GM18508 (cell line): ENCODE measurements around the gene TENM4.

Experiments used
- ATAC-seq: cut with Tn5 transposase; IDR thresholded peaks from one replicate; pipeline ENCODE4 v1.9.1; 2021; ENCODE audit warnings: moderate number of reproducible peaks; ENCODE audit not compliant: insufficient read depth, unreplicated experiment

TENM4 gene

GRCh38 chr11:78932757-78933156 is 508.1 kb downstream of the TENM4 start:
- no peak for ATAC-seq

- ATAC-seq, result no peak
Measured at GRCh38 chr11:78931891-78932290, 508.9 kb downstream of the TENM4 start.

GRCh38 chr11:78930810-78931523 is 509.9 kb downstream of the TENM4 start:
- ATAC-seq, result no peak

GRCh38 chr11:78929906-78930220 is 511.0 kb downstream of the TENM4 start:
- no peak for ATAC-seq

- ATAC-seq, result no peak
Measured at GRCh38 chr11:78929207-78929905, 511.5 kb downstream of the TENM4 start.

GRCh38 chr11:78927511-78927910 is 513.3 kb downstream of the TENM4 start:
- no peak for ATAC-seq

- no peak for ATAC-seq
Measured at GRCh38 chr11:78926633-78927338, 514.0 kb downstream of the TENM4 start.

- no peak for ATAC-seq
Measured at GRCh38 chr11:78925387-78925786, 515.4 kb downstream of the TENM4 start.

GRCh38 chr11:78922859-78923625 is 517.8 kb downstream of the TENM4 start:
- no peak for ATAC-seq

GRCh38 chr11:78921509-78921908 is 519.3 kb downstream of the TENM4 start:
- no peak for ATAC-seq

GRCh38 chr11:78920329-78920728 is 520.5 kb downstream of the TENM4 start:
- no peak for ATAC-seq

- no peak for ATAC-seq
Measured at GRCh38 chr11:78916759-78917158, 524.1 kb downstream of the TENM4 start.

GRCh38 chr11:78914503-78914902 is 526.3 kb downstream of the TENM4 start:
- no peak for ATAC-seq

GRCh38 chr11:78912778-78913177 is 528.1 kb downstream of the TENM4 start:
- no peak for ATAC-seq

GRCh38 chr11:78910322-78910721 is 530.5 kb downstream of the TENM4 start:
- no peak for ATAC-seq

GRCh38 chr11:78909386-78909785 is 531.4 kb downstream of the TENM4 start:
- ATAC-seq, result no peak

- ATAC-seq, result no peak
Measured at GRCh38 chr11:78907636-78908035, 533.2 kb downstream of the TENM4 start.

GRCh38 chr11:78906566-78906965 is 534.3 kb downstream of the TENM4 start:
- no peak for ATAC-seq

- ATAC-seq, result no peak
Measured at GRCh38 chr11:78905756-78906155, 535.1 kb downstream of the TENM4 start.

GRCh38 chr11:78902771-78903507 is 537.9 kb downstream of the TENM4 start:
- no peak for ATAC-seq
